DND-41 (cell line): Measurements from ENCODE around the gene FMN1.

ENCODE experiments used
- ATAC-seq: fragments of 200-7000 bp; cut with Tn5 transposase; 3 replicates; pipeline ENCODE4 v1.9.1; 2021; ENCODE audit warnings: low read depth; ENCODE audit not compliant: insufficient read depth
- DNase-seq: peaks from one replicate; pipeline ENCODE4 v3.0.0-alpha.2; 2020
- H2AFZ ChIP-seq: 2 replicates; pipeline ENCODE4 v1.6.0; 2012; ENCODE audit warnings: low read depth, low read length
- H3K27ac ChIP-seq: 2 replicates; pipeline ENCODE4 v1.5.1; 2012; ENCODE audit warnings: low read length, inconsistent platforms
- H3K27me3 ChIP-seq: fragments of 200-600 bp; sonication (generic); 2 replicates; pipeline ENCODE4 v1.6.0; 2012; ENCODE audit warnings: low read length, mild to moderate bottlenecking, inconsistent platforms; ENCODE audit not compliant: insufficient read depth, poor library complexity
- H3K36me3 ChIP-seq: 2 replicates; pipeline ENCODE4 v1.5.1; 2012; ENCODE audit warnings: low read length, inconsistent platforms; ENCODE audit not compliant: insufficient read depth
- H3K4me1 ChIP-seq: 2 replicates; pipeline ENCODE4 v1.5.1; 2012; ENCODE audit warnings: mild to moderate bottlenecking, low read length; ENCODE audit not compliant: insufficient read depth
- H3K4me2 ChIP-seq: 2 replicates; pipeline ENCODE4 v1.6.0; 2012; ENCODE audit warnings: mild to moderate bottlenecking, moderate library complexity, low read length, inconsistent platforms; ENCODE audit not compliant: insufficient read depth
- H3K4me3 ChIP-seq, 2 experiments: fragments of 200-600 bp in 1 of 2; shearing (Covaris generic) in 1 of 2; 2 replicates each; pipeline ENCODE4 v1.5.1; 2012 to 2016; ENCODE audit warnings: inconsistent platforms in 2 of 2, low read length in 2 of 2, mild to moderate bottlenecking in 2 of 2, low read depth in 1 of 2, moderate library complexity in 1 of 2
- H3K79me2 ChIP-seq: 2 replicates; pipeline ENCODE4 v1.6.0; 2012; ENCODE audit warnings: low read length, inconsistent platforms; ENCODE audit not compliant: insufficient read depth
- H3K9ac ChIP-seq: 2 replicates; pipeline ENCODE4 v1.6.0; 2012; ENCODE audit warnings: low read depth, mild to moderate bottlenecking, inconsistent platforms, low read length, moderate library complexity
- H3K9me3 ChIP-seq: 2 replicates; pipeline ENCODE4 v1.5.1; 2012; ENCODE audit warnings: low read length, moderate library complexity, mild to moderate bottlenecking, inconsistent platforms; ENCODE audit not compliant: insufficient read depth, severe bottlenecking
- H4K20me1 ChIP-seq: 2 replicates; pipeline ENCODE4 v1.6.0; 2012; ENCODE audit warnings: low read length; ENCODE audit not compliant: insufficient read depth
- CTCF ChIP-seq: IDR thresholded peaks from 2 replicates; pipeline ENCODE4 v1.5.1; 2012; ENCODE audit warnings: borderline replicate concordance, low read length, moderate library complexity, mild to moderate bottlenecking; ENCODE audit not compliant: poor library complexity, severe bottlenecking; ENCODE audit errors: extremely low read depth
- EZH2 ChIP-seq: IDR thresholded peaks from 3 replicates; pipeline ENCODE4 v1.6.1; 2012; ENCODE audit warnings: borderline replicate concordance, low read depth, mild to moderate bottlenecking, moderate library complexity, low read length, inconsistent platforms; ENCODE audit not compliant: severe bottlenecking

The FMN1 gene

GRCh38 chr15:32837935-32838334 is 356.6 kb downstream of the FMN1 start:
- Histone ChIP-seq H3K4me1 (no peaks in the 10 kb centered on the region), H2AFZ (no peak overlapping the region), H3K4me3 (no peak overlapping the region), H3K79me2 (no peaks in the 10 kb centered on the region), H3K27me3 (peaks cover 5% of the 10 kb centered on the region), H3K27ac (no peak overlapping the region), H3K9me3 (no peaks in the 10 kb centered on the region), H3K4me2 (no peak overlapping the region), H3K9ac (no peak overlapping the region), H4K20me1 (no peaks in the 10 kb centered on the region), H3K36me3 (no peaks in the 10 kb centered on the region)
- no peak for ATAC-seq
- DNase-seq: no peak
- TF ChIP-seq CTCF: no peak
- no peak for TF ChIP-seq EZH2

- Histone ChIP-seq H3K27ac (no peak overlapping the region), H2AFZ (no peak overlapping the region), H4K20me1 (no peaks in the 10 kb centered on the region), H3K36me3 (no peaks in the 10 kb centered on the region), H3K9me3 (no peaks in the 10 kb centered on the region), H3K27me3 (peaks cover 2% of the 10 kb centered on the region), H3K4me2 (no peak overlapping the region), H3K4me1 (no peaks in the 10 kb centered on the region), H3K9ac (no peak overlapping the region), H3K79me2 (no peaks in the 10 kb centered on the region), H3K4me3 (no peak overlapping the region)
- DNase-seq (no peak), ATAC-seq (no peak)
- no peak for TF ChIP-seq EZH2
- TF ChIP-seq CTCF: no peak
These were observed 360.4 kb downstream of the FMN1 start for GRCh38 chr15:32834156-32834555.

GRCh38 chr15:32833379-32833821 is 361.1 kb downstream of the FMN1 start:
- ATAC-seq (no peak), DNase-seq (no peak)
- H3K9ac ChIP-seq: no peak overlapping the region
- H3K4me2 ChIP-seq: no peak overlapping the region
- H3K79me2 ChIP-seq: no peaks in the 10 kb centered on the region
- no peak overlapping the region for H3K4me3 ChIP-seq
- peaks cover 2% of the 10 kb centered on the region for H3K27me3 ChIP-seq
- TF ChIP-seq EZH2: no peak
- no peak for TF ChIP-seq CTCF
- H4K20me1 ChIP-seq: no peaks in the 10 kb centered on the region
- no peaks in the 10 kb centered on the region for H3K36me3 ChIP-seq
- no peak overlapping the region for H3K27ac ChIP-seq
- no peaks in the 10 kb centered on the region for H3K4me1 ChIP-seq
- no peaks in the 10 kb centered on the region for H3K9me3 ChIP-seq
- H2AFZ ChIP-seq: no peak overlapping the region

- H3K4me2 ChIP-seq: no peak overlapping the region
- H2AFZ ChIP-seq: no peak overlapping the region
- no peaks in the 10 kb centered on the region for H3K79me2 ChIP-seq
- DNase-seq (no peak), ATAC-seq (no peak)
- H3K9me3 ChIP-seq: no peaks in the 10 kb centered on the region
- peaks cover 2% of the 10 kb centered on the region for H3K27me3 ChIP-seq
- no peak overlapping the region for H3K27ac ChIP-seq
- H3K4me1 ChIP-seq: no peaks in the 10 kb centered on the region
- no peaks in the 10 kb centered on the region for H4K20me1 ChIP-seq
- no peak overlapping the region for H3K4me3 ChIP-seq
- H3K9ac ChIP-seq: no peak overlapping the region
- TF ChIP-seq EZH2: no peak
- no peak for TF ChIP-seq CTCF
- H3K36me3 ChIP-seq: no peaks in the 10 kb centered on the region
These were observed 363.0 kb downstream of the FMN1 start for GRCh38 chr15:32831485-32831884.
